Omental fat pad (tissue), 4 donors: ENCODE data around the gene L3MBTL4. TPM values are rescaled to one million over a fixed set of nuclear protein-coding genes. Genes with fewer than 3 reads are reported as not detected.

Source experiments
- ATAC-seq: fragments of 150-250 bp; one replicate; pipeline ENCODE4 v1.9.1; 2016; ENCODE audit warnings: mild to moderate bottlenecking, moderate library complexity; ENCODE audit not compliant: low FRiP score
- DNase-seq: peaks from one replicate; pipeline ENCODE4 v3.0.0-alpha.2; 2019; ENCODE audit warnings: low spot score
- total RNA-seq, 4 donors: library from RNA; depleted of rRNA; stranded (reverse); fragments of >200 nt; gene quantifications; one replicate each; pipeline ENCODE4 v1.1.0, GENCODE V29; 2016
- TF ChIP-seq, protein P1 (sequence below), 3 donors: fragments of 450-650 bp; IDR thresholded peaks; one replicate each; pipeline ENCODE4 v1.5.1; 2016 to 2017; ENCODE audit warnings: antibody characterized with exemption in 3 of 3, mild to moderate bottlenecking in 3 of 3, moderate library complexity in 2 of 3

The L3MBTL4 gene
- total RNA-seq, 4 donors from 2014 or later, result 7.2 to 14.8 (median 8.3) TPM

DNA sequence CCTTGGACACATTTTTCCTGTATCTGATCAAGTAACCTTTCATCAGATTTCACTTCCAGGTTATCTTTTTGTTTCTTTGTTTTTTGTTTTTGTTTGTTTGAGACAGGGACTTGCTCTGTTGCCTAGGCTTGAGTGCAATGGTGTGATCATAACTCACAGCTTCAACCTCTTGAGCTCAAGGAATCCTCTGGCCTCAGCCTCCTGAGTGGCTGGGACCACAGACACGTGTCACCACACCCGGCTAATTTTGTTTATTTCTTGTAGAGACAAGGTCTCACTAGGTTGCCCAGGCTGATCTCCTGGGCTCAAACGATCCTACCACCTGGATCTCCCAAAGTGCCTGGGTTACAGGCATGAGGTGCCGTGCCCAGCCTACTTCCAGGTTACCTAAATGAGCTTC, 124.9 kb downstream of the L3MBTL4 start:
- DNase-seq, result no peak
- no peak for ATAC-seq
- TF ChIP-seq, protein P1, sequence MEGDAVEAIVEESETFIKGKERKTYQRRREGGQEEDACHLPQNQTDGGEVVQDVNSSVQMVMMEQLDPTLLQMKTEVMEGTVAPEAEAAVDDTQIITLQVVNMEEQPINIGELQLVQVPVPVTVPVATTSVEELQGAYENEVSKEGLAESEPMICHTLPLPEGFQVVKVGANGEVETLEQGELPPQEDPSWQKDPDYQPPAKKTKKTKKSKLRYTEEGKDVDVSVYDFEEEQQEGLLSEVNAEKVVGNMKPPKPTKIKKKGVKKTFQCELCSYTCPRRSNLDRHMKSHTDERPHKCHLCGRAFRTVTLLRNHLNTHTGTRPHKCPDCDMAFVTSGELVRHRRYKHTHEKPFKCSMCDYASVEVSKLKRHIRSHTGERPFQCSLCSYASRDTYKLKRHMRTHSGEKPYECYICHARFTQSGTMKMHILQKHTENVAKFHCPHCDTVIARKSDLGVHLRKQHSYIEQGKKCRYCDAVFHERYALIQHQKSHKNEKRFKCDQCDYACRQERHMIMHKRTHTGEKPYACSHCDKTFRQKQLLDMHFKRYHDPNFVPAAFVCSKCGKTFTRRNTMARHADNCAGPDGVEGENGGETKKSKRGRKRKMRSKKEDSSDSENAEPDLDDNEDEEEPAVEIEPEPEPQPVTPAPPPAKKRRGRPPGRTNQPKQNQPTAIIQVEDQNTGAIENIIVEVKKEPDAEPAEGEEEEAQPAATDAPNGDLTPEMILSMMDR (IDR thresholded peaks at IDR 0.05), result no peak

DNA sequence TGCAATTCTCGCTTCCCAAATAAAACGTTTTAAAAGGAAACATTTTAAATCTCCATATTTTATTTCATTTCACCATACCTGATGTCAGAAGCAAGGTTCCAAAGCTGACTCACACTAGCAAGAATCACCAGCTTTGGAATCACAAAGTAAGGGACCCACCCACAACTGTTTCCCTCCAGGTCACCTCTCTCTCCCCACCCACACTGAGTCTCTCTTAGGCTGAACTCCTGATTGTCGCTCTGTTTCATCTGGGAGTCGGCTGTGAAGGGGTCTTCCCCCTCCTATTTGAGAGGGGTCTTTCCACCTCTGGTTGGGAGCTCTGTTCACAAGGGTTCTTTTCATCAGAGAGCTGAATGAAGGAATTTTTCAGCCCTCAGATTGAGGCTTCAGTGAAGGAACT, 128.1 kb downstream of the L3MBTL4 start:
- TF ChIP-seq, protein P1 (IDR thresholded peaks at IDR 0.05), result no peak
- ATAC-seq, result no peak
- DNase-seq, result no peak

DNA sequence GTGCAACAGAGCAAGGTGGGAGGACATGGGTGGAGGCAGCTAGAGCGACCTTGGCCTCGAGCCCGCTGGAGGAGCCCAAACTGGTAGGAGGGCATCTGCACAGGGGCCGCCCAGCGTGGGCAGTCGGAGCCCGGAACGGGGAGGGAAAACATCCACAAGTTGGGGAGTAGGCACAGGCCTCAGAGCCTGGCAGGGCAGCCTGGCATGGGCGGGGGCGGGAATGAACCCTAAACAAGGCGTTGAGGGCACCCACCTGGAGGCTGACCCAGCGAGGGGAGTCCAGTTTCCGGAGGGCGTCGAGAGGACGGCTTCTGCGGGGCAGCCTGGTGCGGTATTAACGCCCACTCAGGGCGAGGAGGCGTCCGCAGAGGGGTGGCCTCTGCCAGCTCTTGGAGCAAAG, 129.9 kb downstream of the L3MBTL4 start:
- TF ChIP-seq, protein P1 (IDR thresholded peaks at IDR 0.05), result no peak
- no peak for DNase-seq
- no peak for ATAC-seq

DNA sequence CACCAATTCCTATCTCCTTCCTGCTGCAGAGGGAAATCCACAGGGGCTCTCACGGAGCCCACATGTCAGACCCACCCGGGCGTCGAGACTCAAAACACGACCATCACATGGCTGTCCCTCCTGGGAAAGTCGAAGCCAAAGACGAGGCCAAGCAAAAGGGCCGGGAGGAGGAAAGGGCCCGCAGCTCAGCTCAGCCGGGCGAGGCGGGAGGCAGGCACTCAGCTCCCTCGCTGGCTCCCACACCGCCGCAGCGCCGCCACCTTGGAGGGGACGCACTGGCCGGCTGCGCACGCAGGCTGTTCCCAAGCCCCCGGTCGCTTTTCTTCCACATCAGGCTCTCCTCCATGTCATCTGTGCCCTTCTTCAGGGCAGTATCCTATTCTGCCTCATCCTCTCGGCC, 130.4 kb downstream of the L3MBTL4 start:
- TF ChIP-seq, protein P1 (IDR thresholded peaks at IDR 0.05), result no peak
- no peak for ATAC-seq
- DNase-seq, result no peak

DNA sequence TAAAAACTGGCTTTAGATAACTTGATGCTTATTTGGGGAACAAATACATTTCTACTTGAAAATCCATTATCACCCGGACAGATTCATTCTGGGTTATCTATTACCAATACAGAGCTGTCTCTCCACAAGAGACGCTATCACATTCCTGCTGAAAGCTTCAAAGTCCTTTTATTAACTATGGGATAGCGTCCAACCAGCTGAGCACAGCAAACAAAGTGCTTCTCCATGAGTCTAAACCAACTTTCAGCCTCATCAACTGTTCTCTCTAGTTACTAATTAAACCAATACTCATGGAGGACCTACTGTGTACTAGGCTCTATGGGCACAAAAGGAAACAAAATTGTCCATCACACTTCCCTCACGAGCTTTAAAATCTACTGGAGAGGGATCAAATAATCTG, 132.8 kb downstream of the L3MBTL4 start:
- DNase-seq (no peak), ATAC-seq (no peak)
- TF ChIP-seq, protein P1 (IDR thresholded peaks at IDR 0.05), result no peak

DNA sequence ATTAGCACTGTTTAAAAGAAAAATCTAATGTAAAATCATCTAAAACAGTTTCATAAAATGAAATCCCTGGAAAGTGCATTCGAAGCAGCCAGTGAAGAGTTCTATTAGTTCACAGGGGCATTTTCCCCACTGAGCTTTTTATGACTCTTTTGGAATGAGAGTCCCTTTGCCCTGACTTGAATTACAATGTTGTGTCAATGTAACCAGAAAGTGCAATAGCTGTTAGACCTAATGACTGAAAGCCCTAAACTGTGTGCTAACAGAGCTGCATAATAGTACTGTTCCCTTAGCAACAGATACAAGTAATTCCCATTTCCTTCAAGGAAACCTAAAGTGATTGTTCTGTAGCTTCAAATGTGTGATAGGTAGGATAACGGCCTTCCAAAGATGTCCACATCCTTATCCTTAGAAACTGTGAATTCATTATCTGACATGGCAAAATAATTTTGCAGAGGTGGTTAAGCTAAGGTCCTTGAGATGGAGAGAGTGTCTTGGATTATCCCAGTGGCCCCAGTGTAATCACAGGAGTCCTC, 134.4 kb downstream of the L3MBTL4 start:
- ATAC-seq (no peak), DNase-seq (no peak)
- TF ChIP-seq, protein P1 (IDR thresholded peaks at IDR 0.05), result no peak

DNA sequence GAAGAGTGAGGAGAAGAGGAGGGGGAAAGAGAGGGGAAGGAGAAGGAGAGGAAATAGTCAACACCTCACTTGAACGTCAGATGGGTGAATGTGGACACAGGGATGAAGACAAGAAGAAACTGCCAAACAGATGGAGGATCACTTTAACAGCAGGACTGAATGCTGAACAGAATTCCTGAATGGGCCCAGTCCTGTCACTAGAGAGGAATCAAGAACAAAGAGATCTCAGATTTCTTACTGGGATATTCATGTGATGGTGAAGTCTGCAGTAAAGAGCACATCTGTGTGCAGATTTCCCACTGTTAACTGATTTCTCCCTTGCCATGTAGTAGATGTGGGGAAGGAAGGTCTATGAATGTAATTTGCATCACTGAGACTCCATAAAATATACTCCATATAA, 135.4 kb downstream of the L3MBTL4 start:
- DNase-seq (no peak), ATAC-seq (no peak)
- TF ChIP-seq, protein P1 (IDR thresholded peaks at IDR 0.05), result no peak
